Left lobe of liver (tissue), 2 donors: ENCODE results near the gene ECSCR. TPM values are rescaled to one million over a fixed set of nuclear protein-coding genes. Genes with fewer than 3 reads are reported as not detected.
"Not testable (repeated sequence)": the region's sequence is repeated elsewhere in the genome, so short reads cannot be mapped to it uniquely, and the experiment has no call there.

Experiments
- ATAC-seq: fragments of 200-7000 bp; cut with Tn5 transposase; one replicate; pipeline ENCODE4 v1.9.1; 2020; ENCODE audit warnings: mild to moderate bottlenecking, moderate library complexity
- DNase-seq: peaks from one replicate; pipeline ENCODE4 v3.0.0-alpha.2; 2020; ENCODE audit warnings: low spot score
- total RNA-seq: library from RNA; stranded (reverse); gene quantifications from one replicate; pipeline ENCODE4 v1.2.1, GENCODE V29; 2021
- donor health status: DM: no; HTN: no; CAD: no; lungs with moderate emphysema.
- donor health status: DM: no; HTN: yes; CAD: no.

Gene ECSCR
- total RNA-seq: 2.0 TPM

- ATAC-seq: peak; percentile 65
- DNase-seq: no peak
These were observed at the start of gene ECSCR for GRCh38 chr5:139462586-139463276. Gene ECSCR (minus strand): TSS chr5:139462743. CDS start chr5:139462670, 73 bp downstream.

- DNase-seq, ATAC-seq: not testable (repeated sequence)
These were observed 42.2 kb upstream of the ECSCR start for GRCh38 chr5:139504722-139505121.

GRCh38 chr5:139503879-139504278 is 41.3 kb upstream of the ECSCR start:
- ATAC-seq: not testable (repeated sequence)
- peak; percentile 61 for DNase-seq

GRCh38 chr5:139503036-139503817 is 40.7 kb upstream of the ECSCR start:
- not testable (repeated sequence) for DNase-seq, ATAC-seq

GRCh38 chr5:139501381-139501780 is 38.8 kb upstream of the ECSCR start:
- ATAC-seq (no peak), DNase-seq (no peak)

GRCh38 chr5:139495638-139496435 is 33.3 kb upstream of the ECSCR start:
- DNase-seq: no peak
- ATAC-seq: peak; percentile 33

- DNase-seq (no peak), ATAC-seq (no peak)
These were observed 32.3 kb upstream of the ECSCR start for GRCh38 chr5:139494832-139495231.

GRCh38 chr5:139494256-139494655 is 31.7 kb upstream of the ECSCR start:
- DNase-seq (no peak), ATAC-seq (no peak)

- ATAC-seq (peak; percentile 20), DNase-seq (no peak)
These were observed 30.2 kb upstream of the ECSCR start for GRCh38 chr5:139492700-139493192.

- DNase-seq: no peak
- peak; percentile 58 for ATAC-seq
These were observed 25.7 kb upstream of the ECSCR start for GRCh38 chr5:139488260-139488659.

GRCh38 chr5:139486201-139486600 is 23.7 kb upstream of the ECSCR start:
- ATAC-seq (no peak), DNase-seq (no peak)

- DNase-seq, ATAC-seq: not testable (repeated sequence)
These were observed 20.3 kb upstream of the ECSCR start for GRCh38 chr5:139482890-139483208.

- DNase-seq (peak; percentile 54), ATAC-seq (peak; percentile 56)
These were observed 19.7 kb upstream of the ECSCR start, which contains the start of gene STING1 for GRCh38 chr5:139482050-139482889. Gene STING1 (minus strand): TSS chr5:139482758. CDS start chr5:139481704, 1,054 bp downstream.

GRCh38 chr5:139481580-139482049 is 19.1 kb upstream of the ECSCR start:
- no peak for DNase-seq
- ATAC-seq: peak; percentile 36

GRCh38 chr5:139481122-139481533 is 18.6 kb upstream of the ECSCR start:
- ATAC-seq (no peak), DNase-seq (no peak)

GRCh38 chr5:139479729-139480128 is 17.2 kb upstream of the ECSCR start:
- DNase-seq, ATAC-seq: not testable (repeated sequence)

GRCh38 chr5:139478657-139479423 is 16.3 kb upstream of the ECSCR start:
- DNase-seq: not testable (repeated sequence)
- ATAC-seq: peak; percentile 21

- DNase-seq: no peak
- no peak for ATAC-seq
These were observed 13.5 kb upstream of the ECSCR start for GRCh38 chr5:139475865-139476617.
